Measurements from ENCODE around the gene BSPRY.
A peak's percentile ranks its signal among the peaks of the same experiment; 100 is the strongest.

BSPRY gene

DNA sequence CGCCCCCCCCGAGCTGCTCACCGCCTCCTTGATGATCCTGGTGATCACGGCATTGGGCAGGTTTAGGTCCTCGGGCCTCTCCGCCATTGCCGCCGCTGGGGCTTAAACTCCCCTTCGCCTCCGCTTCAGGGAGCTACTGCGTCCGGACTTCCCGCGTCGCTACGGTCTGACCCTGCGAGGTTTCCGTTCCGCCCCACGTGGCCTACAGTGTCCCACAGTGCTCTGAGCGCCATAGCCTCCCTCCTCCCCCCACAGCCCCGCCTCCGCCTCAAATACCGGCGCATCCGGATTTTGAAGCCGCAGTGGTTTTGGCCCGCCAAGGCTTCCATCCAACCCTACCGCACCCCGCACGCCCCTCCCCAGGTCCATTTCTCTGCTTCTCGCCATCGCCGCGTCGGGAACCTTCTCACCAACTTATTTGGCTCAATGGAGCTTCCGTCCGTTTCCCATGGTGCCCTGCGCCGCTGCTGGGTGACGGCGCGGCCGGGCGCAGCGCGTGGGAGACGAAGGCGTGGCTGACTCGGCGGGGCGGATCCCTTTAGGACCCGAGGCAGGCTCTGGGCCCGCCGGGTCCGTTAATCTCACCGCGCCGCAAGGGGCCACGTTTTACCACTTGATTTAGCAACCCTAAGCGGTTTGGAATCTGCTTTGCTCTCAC lies 61.0 kb downstream of the BSPRY start, which contains the start of the genes C9orf43 and POLE3 (continued):
- TF ChIP-seq, protein P1, sequence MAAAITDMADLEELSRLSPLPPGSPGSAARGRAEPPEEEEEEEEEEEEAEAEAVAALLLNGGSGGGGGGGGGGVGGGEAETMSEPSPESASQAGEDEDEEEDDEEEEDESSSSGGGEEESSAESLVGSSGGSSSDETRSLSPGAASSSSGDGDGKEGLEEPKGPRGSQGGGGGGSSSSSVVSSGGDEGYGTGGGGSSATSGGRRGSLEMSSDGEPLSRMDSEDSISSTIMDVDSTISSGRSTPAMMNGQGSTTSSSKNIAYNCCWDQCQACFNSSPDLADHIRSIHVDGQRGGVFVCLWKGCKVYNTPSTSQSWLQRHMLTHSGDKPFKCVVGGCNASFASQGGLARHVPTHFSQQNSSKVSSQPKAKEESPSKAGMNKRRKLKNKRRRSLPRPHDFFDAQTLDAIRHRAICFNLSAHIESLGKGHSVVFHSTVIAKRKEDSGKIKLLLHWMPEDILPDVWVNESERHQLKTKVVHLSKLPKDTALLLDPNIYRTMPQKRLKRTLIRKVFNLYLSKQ (tag by site-specific recombination; IDR thresholded peaks at IDR 0.05; ENCODE audit: borderline replicate concordance) = no peak
- TF ChIP-seq ZSCAN30 (tag by site-specific recombination; IDR thresholded peaks at IDR 0.05) = 0 out of 2 replicates have a peak, but pooled peaks have one; percentile 25
- no peak for TF ChIP-seq ZNF48 (tag by site-specific recombination; IDR thresholded peaks at IDR 0.05)
- TF ChIP-seq, protein P2, sequence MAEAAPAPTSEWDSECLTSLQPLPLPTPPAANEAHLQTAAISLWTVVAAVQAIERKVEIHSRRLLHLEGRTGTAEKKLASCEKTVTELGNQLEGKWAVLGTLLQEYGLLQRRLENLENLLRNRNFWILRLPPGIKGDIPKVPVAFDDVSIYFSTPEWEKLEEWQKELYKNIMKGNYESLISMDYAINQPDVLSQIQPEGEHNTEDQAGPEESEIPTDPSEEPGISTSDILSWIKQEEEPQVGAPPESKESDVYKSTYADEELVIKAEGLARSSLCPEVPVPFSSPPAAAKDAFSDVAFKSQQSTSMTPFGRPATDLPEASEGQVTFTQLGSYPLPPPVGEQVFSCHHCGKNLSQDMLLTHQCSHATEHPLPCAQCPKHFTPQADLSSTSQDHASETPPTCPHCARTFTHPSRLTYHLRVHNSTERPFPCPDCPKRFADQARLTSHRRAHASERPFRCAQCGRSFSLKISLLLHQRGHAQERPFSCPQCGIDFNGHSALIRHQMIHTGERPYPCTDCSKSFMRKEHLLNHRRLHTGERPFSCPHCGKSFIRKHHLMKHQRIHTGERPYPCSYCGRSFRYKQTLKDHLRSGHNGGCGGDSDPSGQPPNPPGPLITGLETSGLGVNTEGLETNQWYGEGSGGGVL (tag by site-specific recombination; IDR thresholded peaks at IDR 0.05) = peak; percentile 66
- no peak for TF ChIP-seq ZNF302 (tag by site-specific recombination; IDR thresholded peaks at IDR 0.05; ENCODE audit: low read depth)
- TF ChIP-seq ZNF629 (tag by site-specific recombination; IDR thresholded peaks at IDR 0.05) = peak; percentile 83
- TF ChIP-seq, protein P3, sequence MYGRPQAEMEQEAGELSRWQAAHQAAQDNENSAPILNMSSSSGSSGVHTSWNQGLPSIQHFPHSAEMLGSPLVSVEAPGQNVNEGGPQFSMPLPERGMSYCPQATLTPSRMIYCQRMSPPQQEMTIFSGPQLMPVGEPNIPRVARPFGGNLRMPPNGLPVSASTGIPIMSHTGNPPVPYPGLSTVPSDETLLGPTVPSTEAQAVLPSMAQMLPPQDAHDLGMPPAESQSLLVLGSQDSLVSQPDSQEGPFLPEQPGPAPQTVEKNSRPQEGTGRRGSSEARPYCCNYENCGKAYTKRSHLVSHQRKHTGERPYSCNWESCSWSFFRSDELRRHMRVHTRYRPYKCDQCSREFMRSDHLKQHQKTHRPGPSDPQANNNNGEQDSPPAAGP (tag by site-specific recombination; IDR thresholded peaks at IDR 0.05) = peak; percentile 69
- TF ChIP-seq, protein P4, sequence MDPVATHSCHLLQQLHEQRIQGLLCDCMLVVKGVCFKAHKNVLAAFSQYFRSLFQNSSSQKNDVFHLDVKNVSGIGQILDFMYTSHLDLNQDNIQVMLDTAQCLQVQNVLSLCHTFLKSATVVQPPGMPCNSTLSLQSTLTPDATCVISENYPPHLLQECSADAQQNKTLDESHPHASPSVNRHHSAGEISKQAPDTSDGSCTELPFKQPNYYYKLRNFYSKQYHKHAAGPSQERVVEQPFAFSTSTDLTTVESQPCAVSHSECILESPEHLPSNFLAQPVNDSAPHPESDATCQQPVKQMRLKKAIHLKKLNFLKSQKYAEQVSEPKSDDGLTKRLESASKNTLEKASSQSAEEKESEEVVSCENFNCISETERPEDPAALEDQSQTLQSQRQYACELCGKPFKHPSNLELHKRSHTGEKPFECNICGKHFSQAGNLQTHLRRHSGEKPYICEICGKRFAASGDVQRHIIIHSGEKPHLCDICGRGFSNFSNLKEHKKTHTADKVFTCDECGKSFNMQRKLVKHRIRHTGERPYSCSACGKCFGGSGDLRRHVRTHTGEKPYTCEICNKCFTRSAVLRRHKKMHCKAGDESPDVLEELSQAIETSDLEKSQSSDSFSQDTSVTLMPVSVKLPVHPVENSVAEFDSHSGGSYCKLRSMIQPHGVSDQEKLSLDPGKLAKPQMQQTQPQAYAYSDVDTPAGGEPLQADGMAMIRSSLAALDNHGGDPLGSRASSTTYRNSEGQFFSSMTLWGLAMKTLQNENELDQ (tag by site-specific recombination; IDR thresholded peaks at IDR 0.05; ENCODE audit: low read depth) = no peak
- TF ChIP-seq, protein P5, sequence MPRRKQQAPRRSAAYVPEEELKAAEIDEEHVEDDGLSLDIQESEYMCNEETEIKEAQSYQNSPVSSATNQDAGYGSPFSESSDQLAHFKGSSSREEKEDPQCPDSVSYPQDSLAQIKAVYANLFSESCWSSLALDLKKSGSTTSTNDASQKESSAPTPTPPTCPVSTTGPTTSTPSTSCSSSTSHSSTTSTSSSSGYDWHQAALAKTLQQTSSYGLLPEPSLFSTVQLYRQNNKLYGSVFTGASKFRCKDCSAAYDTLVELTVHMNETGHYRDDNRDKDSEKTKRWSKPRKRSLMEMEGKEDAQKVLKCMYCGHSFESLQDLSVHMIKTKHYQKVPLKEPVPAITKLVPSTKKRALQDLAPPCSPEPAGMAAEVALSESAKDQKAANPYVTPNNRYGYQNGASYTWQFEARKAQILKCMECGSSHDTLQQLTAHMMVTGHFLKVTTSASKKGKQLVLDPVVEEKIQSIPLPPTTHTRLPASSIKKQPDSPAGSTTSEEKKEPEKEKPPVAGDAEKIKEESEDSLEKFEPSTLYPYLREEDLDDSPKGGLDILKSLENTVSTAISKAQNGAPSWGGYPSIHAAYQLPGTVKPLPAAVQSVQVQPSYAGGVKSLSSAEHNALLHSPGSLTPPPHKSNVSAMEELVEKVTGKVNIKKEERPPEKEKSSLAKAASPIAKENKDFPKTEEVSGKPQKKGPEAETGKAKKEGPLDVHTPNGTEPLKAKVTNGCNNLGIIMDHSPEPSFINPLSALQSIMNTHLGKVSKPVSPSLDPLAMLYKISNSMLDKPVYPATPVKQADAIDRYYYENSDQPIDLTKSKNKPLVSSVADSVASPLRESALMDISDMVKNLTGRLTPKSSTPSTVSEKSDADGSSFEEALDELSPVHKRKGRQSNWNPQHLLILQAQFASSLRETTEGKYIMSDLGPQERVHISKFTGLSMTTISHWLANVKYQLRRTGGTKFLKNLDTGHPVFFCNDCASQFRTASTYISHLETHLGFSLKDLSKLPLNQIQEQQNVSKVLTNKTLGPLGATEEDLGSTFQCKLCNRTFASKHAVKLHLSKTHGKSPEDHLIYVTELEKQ (tag by site-specific recombination; IDR thresholded peaks at IDR 0.05; ENCODE audit: borderline replicate concordance) = no peak
- TF ChIP-seq, protein P6, sequence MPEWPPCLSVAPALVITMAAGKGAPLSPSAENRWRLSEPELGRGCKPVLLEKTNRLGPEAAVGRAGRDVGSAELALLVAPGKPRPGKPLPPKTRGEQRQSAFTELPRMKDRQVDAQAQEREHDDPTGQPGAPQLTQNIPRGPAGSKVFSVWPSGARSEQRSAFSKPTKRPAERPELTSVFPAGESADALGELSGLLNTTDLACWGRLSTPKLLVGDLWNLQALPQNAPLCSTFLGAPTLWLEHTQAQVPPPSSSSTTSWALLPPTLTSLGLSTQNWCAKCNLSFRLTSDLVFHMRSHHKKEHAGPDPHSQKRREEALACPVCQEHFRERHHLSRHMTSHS (tag by site-specific recombination; IDR thresholded peaks at IDR 0.05) = no peak
- no peak for TF ChIP-seq ZNF433 (tag by site-specific recombination; IDR thresholded peaks at IDR 0.05; ENCODE audit: low read depth)
- TF ChIP-seq, protein P7, sequence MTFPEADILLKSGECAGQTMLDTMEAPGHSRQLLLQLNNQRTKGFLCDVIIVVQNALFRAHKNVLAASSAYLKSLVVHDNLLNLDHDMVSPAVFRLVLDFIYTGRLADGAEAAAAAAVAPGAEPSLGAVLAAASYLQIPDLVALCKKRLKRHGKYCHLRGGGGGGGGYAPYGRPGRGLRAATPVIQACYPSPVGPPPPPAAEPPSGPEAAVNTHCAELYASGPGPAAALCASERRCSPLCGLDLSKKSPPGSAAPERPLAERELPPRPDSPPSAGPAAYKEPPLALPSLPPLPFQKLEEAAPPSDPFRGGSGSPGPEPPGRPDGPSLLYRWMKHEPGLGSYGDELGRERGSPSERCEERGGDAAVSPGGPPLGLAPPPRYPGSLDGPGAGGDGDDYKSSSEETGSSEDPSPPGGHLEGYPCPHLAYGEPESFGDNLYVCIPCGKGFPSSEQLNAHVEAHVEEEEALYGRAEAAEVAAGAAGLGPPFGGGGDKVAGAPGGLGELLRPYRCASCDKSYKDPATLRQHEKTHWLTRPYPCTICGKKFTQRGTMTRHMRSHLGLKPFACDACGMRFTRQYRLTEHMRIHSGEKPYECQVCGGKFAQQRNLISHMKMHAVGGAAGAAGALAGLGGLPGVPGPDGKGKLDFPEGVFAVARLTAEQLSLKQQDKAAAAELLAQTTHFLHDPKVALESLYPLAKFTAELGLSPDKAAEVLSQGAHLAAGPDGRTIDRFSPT (tag by site-specific recombination; IDR thresholded peaks at IDR 0.05) = no peak
- no peak for TF ChIP-seq ZNF792 (tag by site-specific recombination; IDR thresholded peaks at IDR 0.05)
- no peak for TF ChIP-seq ZNF404 (tag by site-specific recombination; IDR thresholded peaks at IDR 0.05)
- TF ChIP-seq, protein P8, sequence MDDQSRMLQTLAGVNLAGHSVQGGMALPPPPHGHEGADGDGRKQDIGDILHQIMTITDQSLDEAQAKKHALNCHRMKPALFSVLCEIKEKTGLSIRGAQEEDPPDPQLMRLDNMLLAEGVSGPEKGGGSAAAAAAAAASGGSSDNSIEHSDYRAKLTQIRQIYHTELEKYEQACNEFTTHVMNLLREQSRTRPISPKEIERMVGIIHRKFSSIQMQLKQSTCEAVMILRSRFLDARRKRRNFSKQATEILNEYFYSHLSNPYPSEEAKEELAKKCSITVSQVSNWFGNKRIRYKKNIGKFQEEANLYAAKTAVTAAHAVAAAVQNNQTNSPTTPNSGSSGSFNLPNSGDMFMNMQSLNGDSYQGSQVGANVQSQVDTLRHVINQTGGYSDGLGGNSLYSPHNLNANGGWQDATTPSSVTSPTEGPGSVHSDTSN (CRISPR knock-in tag; IDR thresholded peaks at IDR 0.05) = peak; percentile 66; the same call in 1 of the 2 replicates
- TF ChIP-seq ZNF146 (tag by site-specific recombination; IDR thresholded peaks at IDR 0.05) = peak; percentile 21; the same call in 1 of the 2 replicates
- TF ChIP-seq KLF10 (tag by site-specific recombination; IDR thresholded peaks at IDR 0.05) = peak; percentile 36; the same call in 1 of the 2 replicates
- TF ChIP-seq ZNF624 (tag by site-specific recombination; IDR thresholded peaks at IDR 0.05) = no peak
- no peak for TF ChIP-seq ZNF777 (tag by site-specific recombination; IDR thresholded peaks at IDR 0.05; ENCODE audit: borderline replicate concordance)
- no peak for TF ChIP-seq ZSCAN16 (tag by site-specific recombination; IDR thresholded peaks at IDR 0.05)
- no peak for TF ChIP-seq RBAK (tag by site-specific recombination; IDR thresholded peaks at IDR 0.05)
- peak; percentile 92; the same call in 1 of the 2 replicates for TF ChIP-seq ZNF341 (tag by site-specific recombination; IDR thresholded peaks at IDR 0.05; ENCODE audit: low read depth)
- TF ChIP-seq MZF1 (tag by site-specific recombination; IDR thresholded peaks at IDR 0.05; ENCODE audit: borderline replicate concordance) = no peak
- no peak for TF ChIP-seq ZNF37A (tag by site-specific recombination; IDR thresholded peaks at IDR 0.05)
